Activated T-helper 17 cell treated with anti-CD3 and anti-CD28 coated beads, Interleukin-2, amount 50 U/mL, for 72 hours (primary cell): ENCODE measurements around the gene SLC45A2. TPM values are rescaled to one million over a fixed set of nuclear protein-coding genes. Genes with fewer than 3 reads are reported as not detected.

Source experiments
- ATAC-seq: fragments of 150-1000 bp; cut with Tn5 transposase; replicated peaks from 2 replicates; pipeline ENCODE4 v1.10.0; 2021; ENCODE audit warnings: mild to moderate bottlenecking, moderate library complexity
- H3K27ac Mint-ChIP-seq: one replicate; pipeline ENCODE4 v1.8.0; 2022; ENCODE audit warnings: mixed read lengths
- H3K27me3 Mint-ChIP-seq: one replicate; pipeline ENCODE4 v1.8.0; 2022; ENCODE audit warnings: mixed read lengths
- H3K36me3 Mint-ChIP-seq: one replicate; pipeline ENCODE4 v1.8.0; 2022; ENCODE audit warnings: low read depth, mild to moderate bottlenecking, mixed read lengths
- H3K4me1 Mint-ChIP-seq: one replicate; pipeline ENCODE4 v1.8.0; 2022; ENCODE audit warnings: mixed read lengths
- H3K4me3 Mint-ChIP-seq: one replicate; pipeline ENCODE4 v1.8.0; 2022; ENCODE audit warnings: mild to moderate bottlenecking, mixed read lengths
- H3K9me3 Mint-ChIP-seq: one replicate; pipeline ENCODE4 v1.8.0; 2022; ENCODE audit warnings: mixed read lengths
- total RNA-seq, 2 donors: library from RNA; stranded (reverse); gene quantifications; one replicate each; pipeline ENCODE4 v1.2.3, GENCODE V29; 2022

SLC45A2 gene
- total RNA-seq, 2 donors from 2014 or later, result not detected

GRCh38 chr5:33999978-34000377 lies 15.5 kb upstream of the SLC45A2 start:
- Mint-ChIP-seq H3K4me1 (peaks cover 6% of the 10 kb centered on the region), H3K27me3 (no peaks in the 10 kb centered on the region), H3K4me3 (no peak overlapping the region), H3K36me3 (peaks cover 48% of the 10 kb centered on the region), H3K9me3 (no peaks in the 10 kb centered on the region), H3K27ac (no peak overlapping the region)
- no peak for ATAC-seq

DNA sequence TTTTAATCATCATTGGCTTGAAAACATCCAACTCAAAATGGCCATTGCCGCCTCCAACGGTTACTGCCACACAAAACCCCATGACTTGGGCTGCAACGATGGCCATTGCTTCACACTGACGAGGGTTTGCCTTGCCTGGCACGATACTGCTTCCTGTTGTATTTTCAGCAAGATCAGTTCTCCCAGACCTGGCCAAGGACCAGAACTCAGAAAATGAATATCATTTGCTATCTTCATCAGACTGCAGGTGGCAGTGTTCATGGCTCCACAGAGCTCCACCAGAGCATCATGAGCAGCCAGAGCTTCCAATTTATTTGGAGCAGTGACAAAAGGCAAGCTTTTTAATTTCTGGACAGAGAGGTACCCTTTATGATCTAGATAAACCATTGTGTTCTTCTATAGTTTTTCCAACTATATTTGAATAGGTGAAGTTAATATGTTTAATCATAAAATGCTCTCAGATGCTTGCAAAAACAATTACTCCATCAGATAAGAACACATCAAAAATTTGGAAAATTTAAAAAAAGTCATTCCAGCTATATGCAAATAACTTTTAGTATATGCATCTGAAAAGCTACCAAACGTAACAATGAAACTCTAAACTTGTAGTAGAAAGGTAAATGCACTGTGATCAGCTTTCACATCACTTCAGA lies 13.0 kb upstream of the SLC45A2 start:
- H3K9me3 Mint-ChIP-seq, result no peaks in the 10 kb centered on the region
- H3K27me3 Mint-ChIP-seq, result no peaks in the 10 kb centered on the region
- peak; percentile 72 for ATAC-seq
- no peak overlapping the region for H3K4me3 Mint-ChIP-seq
- H3K27ac Mint-ChIP-seq, result peak overlapping the region; percentile 28
- H3K4me1 Mint-ChIP-seq, result peaks cover 4% of the 10 kb centered on the region
- peaks cover 42% of the 10 kb centered on the region for H3K36me3 Mint-ChIP-seq

DNA sequence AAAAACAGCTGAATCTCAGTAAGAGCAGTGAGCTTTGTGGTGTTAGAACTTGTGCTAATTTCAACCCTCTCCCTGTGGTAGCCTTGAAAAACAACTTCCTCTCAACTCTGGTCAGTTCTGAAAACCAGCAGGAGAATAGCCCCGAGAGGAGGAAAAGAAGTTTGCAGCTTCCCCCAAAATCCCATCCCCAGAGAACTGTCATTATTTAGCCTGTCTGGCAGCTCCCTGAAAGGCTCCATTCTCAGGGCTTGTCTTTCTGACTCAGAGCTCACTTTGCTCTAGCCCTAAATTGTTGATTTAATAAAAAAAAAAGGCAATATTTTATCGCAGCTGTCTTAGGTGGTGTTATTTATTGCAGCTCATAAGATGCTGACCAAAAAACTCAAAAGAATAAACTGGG lies 11.4 kb upstream of the SLC45A2 start:
- no peak for ATAC-seq
- no peaks in the 10 kb centered on the region for H3K27me3 Mint-ChIP-seq
- peaks cover 40% of the 10 kb centered on the region for H3K36me3 Mint-ChIP-seq
- no peak overlapping the region for H3K4me3 Mint-ChIP-seq
- no peak overlapping the region for H3K27ac Mint-ChIP-seq
- H3K4me1 Mint-ChIP-seq, result peaks cover 4% of the 10 kb centered on the region
- H3K9me3 Mint-ChIP-seq, result no peaks in the 10 kb centered on the region

DNA sequence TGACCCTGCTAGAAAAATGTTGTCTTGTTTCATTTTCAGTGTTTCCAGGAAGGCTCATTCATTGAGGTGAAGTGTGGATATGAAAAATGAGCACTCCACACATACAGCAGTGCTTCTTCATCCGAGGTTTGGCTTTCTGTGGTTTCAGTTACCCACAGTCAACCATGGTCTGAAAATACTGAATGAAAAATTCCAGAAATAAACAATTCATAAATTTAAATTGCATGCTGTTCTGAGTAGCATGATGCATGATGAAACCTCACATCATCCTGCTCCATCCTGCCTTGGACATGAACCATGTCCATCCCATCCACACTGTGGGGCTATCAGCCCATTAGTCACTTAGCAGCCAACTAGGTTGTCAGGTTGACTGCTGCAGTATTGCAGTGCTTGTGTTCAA lies 10.4 kb upstream of the SLC45A2 start:
- Mint-ChIP-seq H3K9me3 (no peaks in the 10 kb centered on the region), H3K4me3 (no peak overlapping the region), H3K27me3 (no peaks in the 10 kb centered on the region), H3K27ac (no peak overlapping the region), H3K4me1 (peaks cover 4% of the 10 kb centered on the region), H3K36me3 (peaks cover 40% of the 10 kb centered on the region)
- peak; percentile 83 for ATAC-seq

DNA sequence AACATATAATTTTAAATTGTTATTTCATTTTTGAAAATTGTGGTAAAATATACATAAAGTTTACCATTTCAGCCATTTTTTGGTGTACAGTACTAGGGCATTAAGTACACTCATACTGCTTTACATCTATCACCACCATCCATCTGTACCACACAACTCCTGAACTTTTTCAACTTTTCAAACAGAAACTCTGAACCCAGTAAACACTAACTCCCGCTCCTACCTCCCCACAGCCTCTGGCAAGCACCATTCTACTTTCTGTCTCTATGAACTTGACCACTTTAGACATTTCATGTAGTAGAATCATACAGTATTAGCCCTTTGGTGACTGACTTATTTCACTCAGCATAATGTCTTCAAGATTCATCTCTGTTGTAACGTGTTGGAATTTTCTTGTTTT lies 8.4 kb upstream of the SLC45A2 start:
- peak overlapping the region; percentile 28 for H3K27ac Mint-ChIP-seq
- H3K36me3 Mint-ChIP-seq, result peaks cover 48% of the 10 kb centered on the region
- H3K4me3 Mint-ChIP-seq, result no peak overlapping the region
- no peaks in the 10 kb centered on the region for H3K27me3 Mint-ChIP-seq
- H3K4me1 Mint-ChIP-seq, result peaks cover 4% of the 10 kb centered on the region
- ATAC-seq, result no peak
- H3K9me3 Mint-ChIP-seq, result no peaks in the 10 kb centered on the region

DNA sequence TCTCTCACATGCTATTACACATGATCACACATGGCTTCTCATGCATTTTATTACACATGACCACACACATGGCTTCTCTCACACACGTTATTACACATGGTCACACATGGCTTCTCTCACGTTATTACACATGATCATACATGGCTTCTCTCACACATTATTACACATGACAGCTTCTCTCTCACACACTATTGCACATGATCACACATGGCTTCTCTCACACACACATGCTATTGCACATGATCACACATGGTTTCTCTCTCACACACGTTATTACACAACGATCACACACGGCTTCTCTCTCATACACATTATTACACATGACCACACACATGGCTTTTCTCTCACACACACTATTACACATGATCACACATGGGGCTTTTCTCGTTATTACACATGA lies 954 bp upstream of the SLC45A2 start:
- peaks cover 18% of the 10 kb centered on the region for H3K36me3 Mint-ChIP-seq
- H3K4me3 Mint-ChIP-seq, result no peak overlapping the region
- no peak overlapping the region for H3K27ac Mint-ChIP-seq
- no peaks in the 10 kb centered on the region for H3K4me1 Mint-ChIP-seq
- no peaks in the 10 kb centered on the region for H3K9me3 Mint-ChIP-seq
- no peaks in the 10 kb centered on the region for H3K27me3 Mint-ChIP-seq
- ATAC-seq, result no peak

- Mint-ChIP-seq H3K9me3 (no peaks in the 10 kb centered on the region), H3K4me3 (no peak overlapping the region), H3K36me3 (peaks cover 14% of the 10 kb centered on the region), H3K27me3 (no peaks in the 10 kb centered on the region), H3K27ac (no peak overlapping the region), H3K4me1 (no peaks in the 10 kb centered on the region)
- no peak for ATAC-seq
Measured at GRCh38 chr5:33984178-33984577, 315 bp downstream of the SLC45A2 start.

GRCh38 chr5:33981408-33982162 lies 2.9 kb downstream of the SLC45A2 start:
- no peak for ATAC-seq
- Mint-ChIP-seq H3K9me3 (no peaks in the 10 kb centered on the region), H3K27me3 (no peaks in the 10 kb centered on the region), H3K27ac (no peak overlapping the region), H3K4me3 (no peak overlapping the region), H3K4me1 (no peaks in the 10 kb centered on the region), H3K36me3 (no peaks in the 10 kb centered on the region)

GRCh38 chr5:33980030-33980429 lies 4.5 kb downstream of the SLC45A2 start:
- Mint-ChIP-seq H3K36me3 (no peaks in the 10 kb centered on the region), H3K27me3 (no peaks in the 10 kb centered on the region), H3K27ac (no peak overlapping the region), H3K9me3 (no peaks in the 10 kb centered on the region), H3K4me3 (no peak overlapping the region), H3K4me1 (no peaks in the 10 kb centered on the region)
- no peak for ATAC-seq

GRCh38 chr5:33978306-33978705 lies 6.2 kb downstream of the SLC45A2 start:
- no peak overlapping the region for H3K4me3 Mint-ChIP-seq
- no peak for ATAC-seq
- no peak overlapping the region for H3K27ac Mint-ChIP-seq
- H3K27me3 Mint-ChIP-seq, result peaks cover 6% of the 10 kb centered on the region
- peaks cover 3% of the 10 kb centered on the region for H3K4me1 Mint-ChIP-seq
- H3K9me3 Mint-ChIP-seq, result no peaks in the 10 kb centered on the region
- no peaks in the 10 kb centered on the region for H3K36me3 Mint-ChIP-seq

DNA sequence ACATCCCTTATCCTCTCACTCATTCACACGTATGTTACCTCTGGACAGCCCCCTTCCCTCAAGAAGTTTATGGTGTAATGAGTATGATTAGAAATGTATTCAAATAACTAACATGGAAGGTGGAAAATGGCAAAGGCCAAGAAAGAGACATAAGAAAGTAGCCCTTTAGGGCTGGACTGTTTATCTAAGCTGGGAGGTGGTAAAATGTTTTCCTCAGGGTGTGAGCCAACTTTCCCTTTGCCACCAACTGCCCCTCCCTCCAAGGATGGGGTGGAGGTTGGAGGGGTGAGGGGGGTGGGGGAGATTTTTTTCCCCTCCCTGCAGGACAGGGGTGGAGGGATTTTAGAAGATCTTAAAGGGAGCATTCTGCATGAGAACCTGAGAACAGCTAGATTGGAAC lies 8.2 kb downstream of the SLC45A2 start:
- peaks cover 6% of the 10 kb centered on the region for H3K27me3 Mint-ChIP-seq
- no peak overlapping the region for H3K4me3 Mint-ChIP-seq
- no peak overlapping the region for H3K27ac Mint-ChIP-seq
- H3K9me3 Mint-ChIP-seq, result no peaks in the 10 kb centered on the region
- H3K36me3 Mint-ChIP-seq, result no peaks in the 10 kb centered on the region
- H3K4me1 Mint-ChIP-seq, result peaks cover 4% of the 10 kb centered on the region
- no peak for ATAC-seq

- ATAC-seq, result no peak
- no peak overlapping the region for H3K27ac Mint-ChIP-seq
- H3K4me1 Mint-ChIP-seq, result peaks cover 4% of the 10 kb centered on the region
- H3K27me3 Mint-ChIP-seq, result peaks cover 6% of the 10 kb centered on the region
- no peak overlapping the region for H3K4me3 Mint-ChIP-seq
- H3K9me3 Mint-ChIP-seq, result no peaks in the 10 kb centered on the region
- H3K36me3 Mint-ChIP-seq, result no peaks in the 10 kb centered on the region
Measured at GRCh38 chr5:33975852-33976251, 8.6 kb downstream of the SLC45A2 start.

DNA sequence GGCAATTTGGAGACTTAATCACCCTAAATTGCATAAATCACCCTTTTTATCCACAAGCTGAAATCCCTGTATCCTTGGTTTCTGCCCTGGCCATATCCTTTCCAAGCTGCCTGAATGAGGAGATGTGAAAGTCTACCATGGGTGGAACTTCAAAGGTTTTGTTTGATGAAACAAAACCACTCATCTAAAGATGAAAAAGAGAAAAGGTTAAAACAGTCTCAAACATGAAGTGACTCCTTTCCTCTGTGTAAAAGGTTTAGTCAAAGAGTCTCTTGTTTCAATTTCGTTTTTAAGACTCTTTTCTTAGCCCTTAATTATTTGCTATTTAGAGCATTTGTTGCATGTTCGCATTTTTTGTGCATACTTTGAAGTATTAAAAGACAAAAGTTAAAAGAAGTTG lies 11.2 kb downstream of the SLC45A2 start:
- Mint-ChIP-seq H3K27me3 (peaks cover 6% of the 10 kb centered on the region), H3K27ac (no peak overlapping the region), H3K4me1 (peaks cover 4% of the 10 kb centered on the region), H3K36me3 (no peaks in the 10 kb centered on the region), H3K9me3 (no peaks in the 10 kb centered on the region), H3K4me3 (no peak overlapping the region)
- peak; percentile 78 for ATAC-seq

- no peaks in the 10 kb centered on the region for H3K9me3 Mint-ChIP-seq
- H3K4me3 Mint-ChIP-seq, result no peak overlapping the region
- peaks cover 4% of the 10 kb centered on the region for H3K4me1 Mint-ChIP-seq
- no peaks in the 10 kb centered on the region for H3K36me3 Mint-ChIP-seq
- H3K27me3 Mint-ChIP-seq, result peaks cover 4% of the 10 kb centered on the region
- ATAC-seq, result peak; percentile 49
- no peak overlapping the region for H3K27ac Mint-ChIP-seq
Measured at GRCh38 chr5:33969572-33970452, 14.7 kb downstream of the SLC45A2 start.
